Measurements from ENCODE around the gene ZNF746.

The ZNF746 gene

GRCh38 chr7:149427096-149427680 lies 70.4 kb downstream of the ZNF746 start:
- ATAC-seq: no peak

GRCh38 chr7:149423449-149424110 lies 74.0 kb downstream of the ZNF746 start:
- DNase-seq (no peak), ATAC-seq (no peak)

More at GRCh38 chr7:149427096-149427680, 70.4 kb downstream of the ZNF746 start:
- DNase-seq: no peak

GRCh38 chr7:149422914-149423301 lies 74.7 kb downstream of the ZNF746 start:
- ATAC-seq (no peak), DNase-seq (peak; percentile 38)

Measured in stimulated activated naive CD8-positive, alpha-beta T cell treated with anti-CD3 and anti-CD28 coated beads, Interleukin-15, Interleukin-2, amounts not matched to agents 100 U/mL and 50 U/mL, for 24 hours (primary cell).